ENCODE results near the gene MAD1L1.

GRCh38 chr7:2092279-2092678, 140.5 kb downstream of the MAD1L1 start:
- TF ChIP-seq CTCF (IDR thresholded peaks at IDR 0.05; ENCODE audit: low read depth, low read length, missing input control) (no peak), RXRA (IDR thresholded peaks at IDR 0.05) (no peak), ATF3 (IDR thresholded peaks at IDR 0.05) (no peak), RAD21 (IDR thresholded peaks at IDR 0.05) (no peak), MAX (IDR thresholded peaks at IDR 0.05) (no peak)
